SIG-M5 treated with dmso at 0.1 percent for 504 hours (cell line): ENCODE data around the gene PSMG3.
A peak's percentile ranks its signal among the peaks of the same experiment; 100 is the strongest.

Experiments
- DNase-seq: peaks from one replicate; lab custom pipeline; 2025; ENCODE audit not compliant: unreplicated experiment; lab: John Stamatoyannopoulos, UW

PSMG3 gene

GRCh38 chr7:1569833-1570632 is at the start of gene PSMG3:
PSMG3 (minus strand) TSS chr7:1570032; CDS start chr7:1569339, 693 bp downstream.
- peak; percentile 87 for DNase-seq

GRCh38 chr7:1618475-1618874 is 48.6 kb upstream of the PSMG3 start:
- no peak for DNase-seq

GRCh38 chr7:1617957-1618356 is 48.1 kb upstream of the PSMG3 start:
- DNase-seq, result no peak

GRCh38 chr7:1616741-1617140 is 46.9 kb upstream of the PSMG3 start:
- no peak for DNase-seq

GRCh38 chr7:1611708-1612241 is 41.9 kb upstream of the PSMG3 start:
- no peak for DNase-seq

- DNase-seq, result no peak
Measured at GRCh38 chr7:1610678-1611302, 41.0 kb upstream of the PSMG3 start.

GRCh38 chr7:1610013-1610677 is 40.3 kb upstream of the PSMG3 start:
- no peak for DNase-seq

- no peak for DNase-seq
Measured at GRCh38 chr7:1609023-1609422, 39.2 kb upstream of the PSMG3 start.

GRCh38 chr7:1608318-1608717 is 38.5 kb upstream of the PSMG3 start:
- no peak for DNase-seq

- DNase-seq, result no peak
Measured at GRCh38 chr7:1607696-1608095, 37.9 kb upstream of the PSMG3 start.

GRCh38 chr7:1607001-1607400 is 37.2 kb upstream of the PSMG3 start:
- DNase-seq, result no peak

- no peak for DNase-seq
Measured at GRCh38 chr7:1604383-1604782, 34.6 kb upstream of the PSMG3 start.

- DNase-seq, result no peak
Measured at GRCh38 chr7:1603346-1604225, 33.8 kb upstream of the PSMG3 start.

GRCh38 chr7:1602386-1602785 is 32.6 kb upstream of the PSMG3 start:
- no peak for DNase-seq

GRCh38 chr7:1601956-1602355 is 32.1 kb upstream of the PSMG3 start:
- no peak for DNase-seq

GRCh38 chr7:1599640-1600395 is 30.0 kb upstream of the PSMG3 start:
- DNase-seq, result no peak

GRCh38 chr7:1598961-1599639 is 29.3 kb upstream of the PSMG3 start:
- no peak for DNase-seq

GRCh38 chr7:1598286-1598685 is 28.5 kb upstream of the PSMG3 start:
- no peak for DNase-seq

- DNase-seq, result no peak
Measured at GRCh38 chr7:1597791-1598190, 28.0 kb upstream of the PSMG3 start.
